ENCODE results near the gene SLC12A4.

- TF ChIP-seq CTCF (IDR thresholded peaks at IDR 0.05) (no peak), POLR2A (IDR thresholded peaks at IDR 0.05) (no peak)
Observed at GRCh38 chr16:67936880-67937605, 31.4 kb downstream of the SLC12A4 start.

All from uterus (tissue), 2 donors.